IPS DF 6.9 (cell line): ENCODE measurements around the gene APBB2.

Source experiments
- DNase-seq: peaks from one replicate; pipeline ENCODE4 v3.0.0-alpha.2; 2013; ENCODE audit warnings: low read depth, low spot score
- H3K27ac ChIP-seq: one replicate; pipeline ENCODE4 v1.5.1; 2013; ENCODE audit warnings: low read length, control low read depth
- H3K27me3 ChIP-seq: 2 replicates; pipeline ENCODE4 v1.6.1; 2013; ENCODE audit warnings: mild to moderate bottlenecking, low read length; ENCODE audit not compliant: control insufficient read depth, insufficient read depth
- H3K36me3 ChIP-seq: 2 replicates; pipeline ENCODE4 v1.6.1; 2013; ENCODE audit warnings: low read length; ENCODE audit not compliant: control insufficient read depth, insufficient read depth
- H3K4me1 ChIP-seq: 2 replicates; pipeline ENCODE4 v1.6.1; 2013; ENCODE audit warnings: low read length; ENCODE audit not compliant: control insufficient read depth, insufficient read depth
- H3K4me3 ChIP-seq: 2 replicates; pipeline ENCODE4 v1.5.1; 2013; ENCODE audit warnings: mild to moderate bottlenecking, low read length
- H3K9me3 ChIP-seq: 2 replicates; pipeline ENCODE4 v1.6.1; 2013; ENCODE audit warnings: low read length, inconsistent platforms; ENCODE audit not compliant: control insufficient read depth, insufficient read depth
- WGBS: extraction: QIAGEN DNeasy Blood & Tissue Kit; methylation state at CpG from one replicate; pipeline ENCODE4 v1.1.7; 2013; ENCODE audit warnings: mixed read lengths, missing lambda C conversion rate; ENCODE audit not compliant: insufficient read length, insufficient coverage; 5-methylcytosine and 5-hydroxymethylcytosine counted together

Gene APBB2

GRCh38 chr4:40800064-40800463 lies 414.3 kb downstream of the APBB2 start:
- Histone ChIP-seq H3K4me3 (no peak overlapping the region), H3K9me3 (no peaks in the 10 kb centered on the region), H3K36me3 (no peaks in the 10 kb centered on the region), H3K4me1 (no peaks in the 10 kb centered on the region), H3K27me3 (no peaks in the 10 kb centered on the region), H3K27ac (no peak overlapping the region)
- no CpG with 5 or more reads among the region's 3 CpGs for WGBS
- no peak for DNase-seq

- Histone ChIP-seq H3K4me3 (no peak overlapping the region), H3K36me3 (no peaks in the 10 kb centered on the region), H3K9me3 (no peaks in the 10 kb centered on the region), H3K27me3 (no peaks in the 10 kb centered on the region), H3K27ac (no peak overlapping the region), H3K4me1 (no peaks in the 10 kb centered on the region)
- WGBS = no CpG with 5 or more reads among the region's 3 CpGs
- no peak for DNase-seq
These were observed 424.6 kb downstream of the APBB2 start for GRCh38 chr4:40789771-40790170.

- Histone ChIP-seq H3K27me3 (no peaks in the 10 kb centered on the region), H3K9me3 (no peaks in the 10 kb centered on the region), H3K36me3 (no peaks in the 10 kb centered on the region), H3K4me1 (no peaks in the 10 kb centered on the region), H3K4me3 (no peak overlapping the region), H3K27ac (no peak overlapping the region)
- no CpG with 5 or more reads among the region's 1 CpG for WGBS
- DNase-seq = no peak
These were observed 425.3 kb downstream of the APBB2 start for GRCh38 chr4:40789031-40789430.

GRCh38 chr4:40788331-40788730 lies 426.0 kb downstream of the APBB2 start:
- no peak for DNase-seq
- Histone ChIP-seq H3K27me3 (no peaks in the 10 kb centered on the region), H3K9me3 (no peaks in the 10 kb centered on the region), H3K4me3 (no peak overlapping the region), H3K4me1 (no peaks in the 10 kb centered on the region), H3K36me3 (no peaks in the 10 kb centered on the region), H3K27ac (no peak overlapping the region)
- no CpG with 5 or more reads among the region's 2 CpGs for WGBS

GRCh38 chr4:40785727-40786126 lies 428.6 kb downstream of the APBB2 start:
- H3K9me3 ChIP-seq = no peaks in the 10 kb centered on the region
- no peak for DNase-seq
- H3K36me3 ChIP-seq = no peaks in the 10 kb centered on the region
- WGBS = no CpG with 5 or more reads among the region's 12 CpGs
- no peaks in the 10 kb centered on the region for H3K27me3 ChIP-seq
- no peak overlapping the region for H3K27ac ChIP-seq
- no peak overlapping the region for H3K4me3 ChIP-seq
- no peaks in the 10 kb centered on the region for H3K4me1 ChIP-seq

- DNase-seq = no peak
- H3K27ac ChIP-seq = no peak overlapping the region
- no peaks in the 10 kb centered on the region for H3K36me3 ChIP-seq
- no peaks in the 10 kb centered on the region for H3K4me1 ChIP-seq
- no peaks in the 10 kb centered on the region for H3K9me3 ChIP-seq
- no peak overlapping the region for H3K4me3 ChIP-seq
- WGBS = no CpG with 5 or more reads among the region's 2 CpGs
- H3K27me3 ChIP-seq = no peaks in the 10 kb centered on the region
These were observed 431.5 kb downstream of the APBB2 start for GRCh38 chr4:40782876-40783275.

- Histone ChIP-seq H3K36me3 (no peaks in the 10 kb centered on the region), H3K27ac (no peak overlapping the region), H3K4me3 (no peak overlapping the region), H3K27me3 (no peaks in the 10 kb centered on the region), H3K4me1 (no peaks in the 10 kb centered on the region), H3K9me3 (no peaks in the 10 kb centered on the region)
- WGBS = no CpG with 5 or more reads among the region's 1 CpG
- DNase-seq = no peak
These were observed 436.3 kb downstream of the APBB2 start for GRCh38 chr4:40778090-40778489.

- Histone ChIP-seq H3K27ac (no peak overlapping the region), H3K4me3 (no peak overlapping the region), H3K36me3 (peaks cover 3% of the 10 kb centered on the region; the same call in 1 of the 2 replicates), H3K9me3 (no peaks in the 10 kb centered on the region), H3K27me3 (no peaks in the 10 kb centered on the region), H3K4me1 (no peaks in the 10 kb centered on the region)
- no peak for DNase-seq
- WGBS = no CpG with 5 or more reads among the region's 1 CpG
These were observed 445.1 kb downstream of the APBB2 start for GRCh38 chr4:40769266-40769665.

GRCh38 chr4:40763228-40763716 lies 451.1 kb downstream of the APBB2 start:
- Histone ChIP-seq H3K4me3 (no peak overlapping the region), H3K27ac (no peak overlapping the region), H3K9me3 (no peaks in the 10 kb centered on the region), H3K36me3 (no peaks in the 10 kb centered on the region), H3K27me3 (no peaks in the 10 kb centered on the region), H3K4me1 (no peaks in the 10 kb centered on the region)
- no CpG with 5 or more reads among the region's 3 CpGs for WGBS
- DNase-seq = no peak
